NK-92 treated with Interleukin-12 subunit alpha and Interleukin-12 subunit beta, amount 100 ng/mL, for 24 hours (cell line): Measurements from ENCODE around the gene SHLD2.
"Not testable (repeated sequence)": the region's sequence is repeated elsewhere in the genome, so short reads cannot be mapped to it uniquely, and the experiment has no call there.

Experiments
- DNase-seq: peaks from one replicate; lab custom pipeline; 2025; lab: John Stamatoyannopoulos, UW

Gene SHLD2

GRCh38 chr10:87094373-87095235, at the start of gene SHLD2, which contains the start of gene GLUD1:
Gene SHLD2 (plus strand): TSS chr10:87095206. CDS start chr10:87151355, 56,149 bp downstream.
Gene GLUD1 (minus strand): TSS chr10:87094843. CDS start chr10:87094769, 74 bp downstream.
- peak; percentile 91 for DNase-seq

- no peak for DNase-seq
Observed at GRCh38 chr10:87045434-87045938, 49.5 kb upstream of the SHLD2 start.

- no peak for DNase-seq
Observed at GRCh38 chr10:87053111-87053510, 41.9 kb upstream of the SHLD2 start.

GRCh38 chr10:87053577-87054181, 41.3 kb upstream of the SHLD2 start:
- no peak for DNase-seq

- no peak for DNase-seq
Observed at GRCh38 chr10:87054373-87055295, 40.4 kb upstream of the SHLD2 start.

- no peak for DNase-seq
Observed at GRCh38 chr10:87058171-87058570, 36.8 kb upstream of the SHLD2 start.

GRCh38 chr10:87059401-87059800, 35.6 kb upstream of the SHLD2 start:
- DNase-seq: no peak

GRCh38 chr10:87060280-87060928, 34.6 kb upstream of the SHLD2 start:
- DNase-seq: no peak

- DNase-seq: no peak
Observed at GRCh38 chr10:87064651-87065050, 30.4 kb upstream of the SHLD2 start.

- no peak for DNase-seq
Observed at GRCh38 chr10:87066178-87066577, 28.8 kb upstream of the SHLD2 start.

- DNase-seq: no peak
Observed at GRCh38 chr10:87066865-87067264, 28.1 kb upstream of the SHLD2 start.

- no peak for DNase-seq
Observed at GRCh38 chr10:87068281-87068680, 26.7 kb upstream of the SHLD2 start.

- DNase-seq: no peak
Observed at GRCh38 chr10:87072449-87072848, 22.6 kb upstream of the SHLD2 start.

- DNase-seq: not testable (repeated sequence)
Observed at GRCh38 chr10:87076421-87076820, 18.6 kb upstream of the SHLD2 start.

- DNase-seq: no peak
Observed at GRCh38 chr10:87079106-87079836, 15.7 kb upstream of the SHLD2 start.

- not testable (repeated sequence) for DNase-seq
Observed at GRCh38 chr10:87080621-87081020, 14.4 kb upstream of the SHLD2 start.

- not testable (repeated sequence) for DNase-seq
Observed at GRCh38 chr10:87081574-87081973, 13.4 kb upstream of the SHLD2 start.

- DNase-seq: not testable (repeated sequence)
Observed at GRCh38 chr10:87082219-87082618, 12.8 kb upstream of the SHLD2 start.

GRCh38 chr10:87083576-87084290, 11.3 kb upstream of the SHLD2 start:
- DNase-seq: not testable (repeated sequence)

GRCh38 chr10:87084291-87084782, 10.7 kb upstream of the SHLD2 start:
- not testable (repeated sequence) for DNase-seq
